Measurements from ENCODE around the gene RAD51C. TPM values are rescaled to one million over a fixed set of nuclear protein-coding genes. Genes with fewer than 3 reads are reported as not detected.

RAD51C gene
- polyA plus RNA-seq, 1 of the 3 experiments (the other 2 are of a cell fraction), result 36.1 TPM

- Histone ChIP-seq H3K27me3 (ENCODE audit: insufficient read depth) (peaks cover 24% of the 10 kb centered on the region), H2AFZ (ENCODE audit: low read depth) (no peak overlapping the region), H3K9me2 (no peaks in the 10 kb centered on the region), H3K4me2 (no peak overlapping the region), H3F3A (replicated peaks; ENCODE audit: insufficient read depth) (no peaks in the 10 kb centered on the region), H3K27ac (ENCODE audit: low read depth in 2 of 2, low read length in 1 of 2) (no peak overlapping the region), H3K9ac (no peak overlapping the region), H3K36me3 (replicated peaks in 1 of 2; ENCODE audit: control insufficient read depth in 1 of 2, insufficient read depth in 2 of 2, low read length in 1 of 2) (no peaks in the 10 kb centered on the region), H3K4me3 (ENCODE audit: low read depth in 2 of 2, low read length in 1 of 2) (no peak overlapping the region), H3K9me3 (no peaks in the 10 kb centered on the region), H3K79me2 (ENCODE audit: insufficient read depth) (no peaks in the 10 kb centered on the region), H3K4me1 (ENCODE audit: control insufficient read depth in 1 of 2, insufficient read depth in 2 of 2, low read depth in 1 of 2, low read length in 1 of 2) (peaks cover 0 to 11% of the 10 kb centered on the region in 2 experiments; a peak in 2 of 4 replicates), H4K20me1 (ENCODE audit: insufficient read depth) (no peaks in the 10 kb centered on the region)
- POLR2A ChIA-PET, result no interaction called here
- 51% methylated on average over 2 of the region's 2 CpGs for WGBS (ENCODE audit: low lambda C conversion rate)
- TF ChIP-seq RFX5 (IDR thresholded peaks at IDR 0.05; ENCODE audit: low read length), result no peak
- no peak for TF ChIP-seq MXI1 (IDR thresholded peaks at IDR 0.05; ENCODE audit: low read depth, low read length)
- no peak for TF ChIP-seq FOXJ3 (CRISPR knock-in tag; IDR thresholded peaks at IDR 0.05)
- no peak for TF ChIP-seq REST (IDR thresholded peaks at IDR 0.05; ENCODE audit: low read depth, low read length)
- TF ChIP-seq POLR2AphosphoS5 (IDR thresholded peaks at IDR 0.05; ENCODE audit: low read depth, low read length), result no peak
- no peak for TF ChIP-seq CHD2 (IDR thresholded peaks at IDR 0.05; ENCODE audit: low read length, partially characterized antibody)
- no peak for TF ChIP-seq NRF1 (IDR thresholded peaks at IDR 0.05; ENCODE audit: low read depth, low read length)
- TF ChIP-seq TEAD4 (IDR thresholded peaks at IDR 0.05; ENCODE audit: borderline replicate concordance, insufficient read depth), result no peak
- no peak for TF ChIP-seq RAD21 (IDR thresholded peaks at IDR 0.05; ENCODE audit: low read length)
- TF ChIP-seq TCF12 (IDR thresholded peaks at IDR 0.05), result no peak
- DNase-seq, result no peak
- CTCF ChIA-PET, result interaction anchor here (0.6 to 1.4 kb wide), 3 partner anchors 12 to 209 kb away, joined by 3 read pairs; no protein-coding TSS in a partner anchor
Observed at GRCh38 chr17:58760248-58760647, 67.8 kb downstream of the RAD51C start.

- CTCF ChIA-PET, result no interaction called here
Observed at GRCh38 chr17:58763263-58763662, 70.9 kb downstream of the RAD51C start.

More at GRCh38 chr17:58763263-58763662, 70.9 kb downstream of the RAD51C start:
- no peaks in the 10 kb centered on the region for H3K79me2 ChIP-seq (ENCODE audit: insufficient read depth)
- TF ChIP-seq EZH2phosphoT487 (IDR thresholded peaks at IDR 0.05; ENCODE audit: borderline replicate concordance, low read depth), result no peak
- TF ChIP-seq RAD21 (IDR thresholded peaks at IDR 0.05; ENCODE audit: low read length), result no peak
- TF ChIP-seq USF2 (IDR thresholded peaks at IDR 0.05; ENCODE audit: borderline replicate concordance, low read depth, low read length), result no peak
- TF ChIP-seq NFIC (IDR thresholded peaks at IDR 0.05; ENCODE audit: borderline replicate concordance), result no peak
- no peak for TF ChIP-seq NRF1 (IDR thresholded peaks at IDR 0.05; ENCODE audit: low read depth, low read length)
- TF ChIP-seq REST (IDR thresholded peaks at IDR 0.05; ENCODE audit: low read depth, low read length), result no peak
- TF ChIP-seq RFX5 (IDR thresholded peaks at IDR 0.05; ENCODE audit: low read length), result no peak
- TF ChIP-seq YY1 (IDR thresholded peaks at IDR 0.05; ENCODE audit: low read depth), result no peak
- TF ChIP-seq TEAD4 (IDR thresholded peaks at IDR 0.05; ENCODE audit: borderline replicate concordance, insufficient read depth), result no peak
- no peak for TF ChIP-seq MAX (IDR thresholded peaks at IDR 0.05; ENCODE audit: low read depth)
- no peak for TF ChIP-seq FOXM1 (IDR thresholded peaks at IDR 0.05; ENCODE audit: low read depth)
- no peak for TF ChIP-seq CHD2 (IDR thresholded peaks at IDR 0.05; ENCODE audit: low read length, partially characterized antibody)
- TF ChIP-seq USF1 (IDR thresholded peaks at IDR 0.05; ENCODE audit: borderline replicate concordance, low read depth), result no peak
- no peak for TF ChIP-seq GATA2 (CRISPR knock-in tag; IDR thresholded peaks at IDR 0.05)
- no peak overlapping the region for H3K9ac ChIP-seq
- POLR2A ChIA-PET, result no interaction called here
- H3K36me3 ChIP-seq (replicated peaks in 1 of 2; ENCODE audit: control insufficient read depth in 1 of 2, insufficient read depth in 2 of 2, low read length in 1 of 2), result no peaks in the 10 kb centered on the region
- 17% methylated on average over 1 of the region's 1 CpG for WGBS (ENCODE audit: low lambda C conversion rate)
- peaks cover 0 to 6% of the 10 kb centered on the region in 2 experiments; a peak in 2 of 4 replicates for H3K4me1 ChIP-seq (ENCODE audit: control insufficient read depth in 1 of 2, insufficient read depth in 2 of 2, low read depth in 1 of 2, low read length in 1 of 2)
- no peaks in the 10 kb centered on the region for H3K9me2 ChIP-seq
- no peak overlapping the region for H2AFZ ChIP-seq (ENCODE audit: low read depth)
- H4K20me1 ChIP-seq (ENCODE audit: insufficient read depth), result no peaks in the 10 kb centered on the region
- H3K9me3 ChIP-seq, result no peaks in the 10 kb centered on the region
- peaks cover under 1% of the 10 kb centered on the region; the same call in 1 of the 2 replicates for H3K27me3 ChIP-seq (ENCODE audit: insufficient read depth)
- no peak overlapping the region for H3K4me3 ChIP-seq (ENCODE audit: low read depth in 2 of 2, low read length in 1 of 2)
- no peak overlapping the region for H3K27ac ChIP-seq (ENCODE audit: low read depth in 2 of 2, low read length in 1 of 2)
- H3K4me2 ChIP-seq, result no peak overlapping the region
- H3F3A ChIP-seq (replicated peaks; ENCODE audit: insufficient read depth), result no peaks in the 10 kb centered on the region
- DNase-seq, result no peak
